COLO668 (cell line): ENCODE data around the gene BCDIN3D.
"Not testable (repeated sequence)": the region's sequence is repeated elsewhere in the genome, so short reads cannot be mapped to it uniquely, and the experiment has no call there.

Experiments used
- DNase-seq: peaks from one replicate; lab custom pipeline; 2025; ENCODE audit not compliant: unreplicated experiment; lab: John Stamatoyannopoulos, UW

The BCDIN3D gene

DNA sequence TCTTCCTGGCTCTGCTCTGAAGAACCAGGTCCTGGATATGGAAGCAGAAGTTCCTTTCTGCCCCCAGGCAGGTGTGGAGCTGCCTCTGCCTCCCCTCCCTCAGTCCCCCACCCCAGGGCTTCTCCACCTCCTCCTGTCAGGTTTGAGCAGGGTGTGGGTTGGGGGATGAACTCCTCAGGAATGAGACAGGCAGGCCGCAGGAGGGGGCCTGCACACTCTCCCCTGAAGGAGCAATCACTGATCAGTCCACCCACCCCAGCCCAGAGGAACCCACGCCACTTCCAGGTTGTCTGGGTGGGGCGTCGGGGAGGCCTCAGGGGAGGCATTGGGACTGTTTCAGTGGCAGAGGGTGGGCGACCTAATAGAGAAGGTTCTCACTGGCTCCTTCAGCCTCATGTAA is 34.2 kb upstream of the BCDIN3D start:
- no peak for DNase-seq

DNA sequence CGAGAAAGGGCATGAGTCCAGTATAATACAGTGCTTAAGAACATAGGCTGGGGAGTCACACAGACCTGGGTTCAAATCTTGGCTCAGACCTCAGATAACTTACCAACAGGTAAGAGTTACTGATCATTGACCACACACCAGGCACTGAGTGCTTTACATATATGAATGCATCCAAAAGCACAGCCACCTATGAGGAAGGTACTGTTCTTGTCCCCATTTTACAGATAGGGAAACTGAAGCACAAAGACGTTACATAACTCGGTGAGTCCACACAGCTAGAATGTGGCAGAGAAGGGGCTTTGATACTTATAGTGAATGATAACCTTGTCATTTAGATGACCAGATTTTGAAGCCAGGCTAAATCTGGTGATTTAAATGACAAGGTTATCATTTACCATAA is 33.2 kb upstream of the BCDIN3D start:
- DNase-seq = no peak

DNA sequence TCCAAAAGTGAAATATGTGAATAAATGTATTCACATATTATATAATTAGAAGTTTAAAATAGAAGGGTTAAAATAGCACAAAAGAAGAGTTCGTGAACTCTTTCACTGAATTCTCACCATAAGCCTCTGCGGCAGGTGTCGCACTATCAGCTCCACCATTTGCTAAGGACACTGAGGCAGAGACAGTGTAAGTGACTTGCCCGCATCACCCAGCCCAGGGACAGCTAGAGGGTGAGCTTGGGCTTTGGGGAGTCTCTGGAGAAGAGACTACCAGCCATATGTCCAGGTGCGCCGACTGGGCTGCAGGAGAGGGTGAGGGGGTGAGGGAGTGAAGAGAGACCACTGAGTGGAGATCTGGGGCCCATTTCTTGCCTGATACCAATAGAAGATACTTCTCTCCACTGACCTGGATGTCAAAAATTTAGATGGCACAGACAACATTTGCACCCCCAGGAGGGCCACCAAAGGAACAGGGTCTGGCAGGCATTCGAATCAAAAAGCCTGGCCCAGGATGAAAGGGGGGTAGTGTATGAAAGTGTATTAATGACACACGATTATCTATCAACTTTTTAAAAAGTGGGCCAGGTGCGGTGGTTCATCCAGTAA is 32.3 kb upstream of the BCDIN3D start:
- no peak for DNase-seq

DNA sequence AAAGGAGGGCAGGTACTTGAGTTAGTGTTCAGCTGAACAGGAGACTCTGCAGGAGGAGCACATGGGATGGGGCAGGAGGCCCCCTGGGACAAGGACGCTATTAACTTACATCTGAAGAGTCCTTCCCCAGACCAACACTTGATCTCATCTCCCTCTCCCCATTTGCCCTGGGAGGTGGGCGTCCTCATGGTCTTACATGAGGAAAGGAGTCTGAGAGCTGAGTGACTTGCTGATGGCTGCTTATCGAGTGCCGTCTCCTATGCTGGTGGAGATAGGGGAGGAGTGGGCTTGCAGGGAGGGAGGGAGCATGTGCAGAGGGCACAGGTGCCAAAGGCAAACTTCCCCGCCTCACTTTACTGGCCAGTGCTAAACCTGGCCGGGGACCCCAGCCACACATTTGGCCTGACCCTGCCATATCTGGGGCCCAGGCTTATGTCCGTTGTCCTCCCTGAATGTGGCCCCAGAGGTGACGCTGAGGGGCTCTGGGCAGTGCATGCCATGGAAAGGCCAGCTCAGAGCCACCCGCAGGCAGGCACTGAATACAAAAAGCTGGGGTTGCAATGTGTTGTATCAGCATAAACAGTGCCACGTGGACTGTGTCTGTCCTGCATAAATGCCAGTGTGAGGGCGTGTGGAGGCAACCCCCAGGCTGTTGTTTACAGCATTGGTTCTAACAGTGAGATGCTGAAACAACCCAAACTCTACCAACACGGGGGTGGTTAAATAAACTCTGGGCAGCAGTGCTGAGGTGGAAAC is 31.4 kb upstream of the BCDIN3D start:
- no peak for DNase-seq

DNA sequence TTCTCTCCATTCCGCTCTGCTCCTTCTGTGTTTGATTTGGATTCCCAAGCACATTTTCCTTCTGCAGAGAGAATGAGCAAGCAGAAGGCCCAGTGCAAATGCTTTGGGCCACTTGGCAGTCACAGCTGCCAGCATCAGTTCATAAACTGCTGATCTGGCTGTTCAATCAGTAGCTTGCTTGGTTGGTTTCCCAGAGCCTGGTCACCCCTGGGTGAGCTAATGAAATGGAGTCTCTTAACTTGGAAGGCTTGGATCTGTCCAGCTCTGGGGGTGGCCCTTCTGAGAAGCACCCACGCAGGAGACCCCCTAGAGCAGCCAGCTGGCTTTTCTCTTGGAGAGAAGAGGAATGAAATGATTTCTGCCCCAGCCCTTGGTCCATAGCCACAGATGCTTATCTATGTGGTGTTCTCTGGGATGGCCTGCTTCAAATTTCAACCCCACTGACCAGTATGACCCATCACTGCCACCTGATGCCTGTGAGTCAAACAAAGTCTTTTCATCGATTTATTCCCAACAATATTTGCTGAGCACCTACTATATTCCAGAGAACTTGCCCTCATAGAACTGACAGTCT is 30.5 kb upstream of the BCDIN3D start:
- no peak for DNase-seq

DNA sequence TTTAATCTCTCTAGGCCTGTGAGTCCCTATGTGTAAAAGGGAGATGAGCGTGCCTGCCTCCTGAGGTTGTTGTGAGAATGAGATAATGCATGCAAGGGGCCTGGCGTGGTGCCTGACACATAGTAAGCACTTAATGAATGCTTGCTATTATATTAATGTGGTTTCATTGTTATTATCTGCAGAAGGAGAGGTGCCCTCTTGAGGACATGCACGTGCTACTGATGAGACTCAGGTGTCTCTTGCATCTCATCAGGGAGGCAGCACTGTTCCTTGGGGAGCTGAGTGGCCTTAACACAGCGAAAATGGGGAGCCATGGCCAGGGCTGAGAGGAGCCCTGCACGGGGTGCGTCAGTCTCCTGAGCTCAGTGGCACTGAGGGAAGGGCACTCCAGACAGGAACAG is 29.9 kb upstream of the BCDIN3D start:
- DNase-seq = no peak

DNA sequence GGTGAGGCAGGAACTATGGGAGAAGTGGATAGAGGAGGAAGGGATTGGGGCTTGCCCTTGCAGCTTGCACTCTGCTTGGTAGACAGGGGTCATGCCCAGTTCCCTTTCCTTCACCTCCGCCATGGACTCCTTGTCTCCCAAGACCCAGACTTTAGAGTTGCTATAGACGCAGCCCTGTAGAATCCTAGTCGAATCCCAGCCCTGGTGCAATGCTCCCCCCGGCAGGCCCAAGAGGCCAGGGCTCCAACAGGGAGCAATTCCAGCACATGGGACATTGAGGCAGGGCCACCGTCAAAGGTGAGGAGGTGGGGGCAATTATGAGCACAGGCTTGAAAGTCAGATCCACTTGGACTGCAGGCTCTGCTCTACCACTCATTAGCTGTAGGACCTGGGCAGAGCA is 29.5 kb upstream of the BCDIN3D start:
- DNase-seq = no peak

DNA sequence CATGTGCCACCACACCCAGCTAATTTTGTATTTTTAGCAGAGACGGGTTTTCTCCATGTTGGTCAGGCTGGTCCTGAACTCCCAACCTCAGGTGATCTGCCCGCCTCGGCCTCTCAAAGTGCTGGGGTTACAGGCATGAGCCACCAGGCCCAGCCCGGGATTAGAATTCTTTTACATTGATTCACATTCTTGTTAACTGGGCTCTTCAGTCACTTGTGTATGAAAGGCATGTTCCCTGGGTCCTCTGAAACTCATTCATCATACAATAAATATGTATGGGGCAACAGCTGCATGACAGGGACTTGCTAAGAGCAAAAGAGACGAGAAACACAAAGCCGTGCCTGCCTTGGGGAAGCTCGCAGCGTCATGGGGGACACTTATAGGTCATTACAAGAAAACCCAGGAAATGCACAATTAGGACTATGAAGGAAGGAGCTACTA is 28.9 kb upstream of the BCDIN3D start:
- DNase-seq = not testable (repeated sequence)

DNA sequence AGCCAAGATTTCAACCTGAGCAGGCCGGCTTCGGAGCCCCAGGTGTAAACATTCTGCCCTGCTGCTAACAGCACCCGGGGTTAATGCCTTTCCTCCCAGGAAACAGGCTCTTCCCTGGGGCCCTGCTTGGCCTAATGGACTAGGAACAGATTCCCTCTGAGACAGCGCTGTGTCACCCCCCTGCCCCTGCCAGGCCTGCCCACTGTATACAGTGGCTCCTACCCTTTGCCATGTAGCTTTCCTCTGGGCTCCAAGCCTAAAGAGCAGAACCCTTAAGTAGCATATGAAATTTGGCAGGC is 28.3 kb upstream of the BCDIN3D start:
- DNase-seq = no peak

DNA sequence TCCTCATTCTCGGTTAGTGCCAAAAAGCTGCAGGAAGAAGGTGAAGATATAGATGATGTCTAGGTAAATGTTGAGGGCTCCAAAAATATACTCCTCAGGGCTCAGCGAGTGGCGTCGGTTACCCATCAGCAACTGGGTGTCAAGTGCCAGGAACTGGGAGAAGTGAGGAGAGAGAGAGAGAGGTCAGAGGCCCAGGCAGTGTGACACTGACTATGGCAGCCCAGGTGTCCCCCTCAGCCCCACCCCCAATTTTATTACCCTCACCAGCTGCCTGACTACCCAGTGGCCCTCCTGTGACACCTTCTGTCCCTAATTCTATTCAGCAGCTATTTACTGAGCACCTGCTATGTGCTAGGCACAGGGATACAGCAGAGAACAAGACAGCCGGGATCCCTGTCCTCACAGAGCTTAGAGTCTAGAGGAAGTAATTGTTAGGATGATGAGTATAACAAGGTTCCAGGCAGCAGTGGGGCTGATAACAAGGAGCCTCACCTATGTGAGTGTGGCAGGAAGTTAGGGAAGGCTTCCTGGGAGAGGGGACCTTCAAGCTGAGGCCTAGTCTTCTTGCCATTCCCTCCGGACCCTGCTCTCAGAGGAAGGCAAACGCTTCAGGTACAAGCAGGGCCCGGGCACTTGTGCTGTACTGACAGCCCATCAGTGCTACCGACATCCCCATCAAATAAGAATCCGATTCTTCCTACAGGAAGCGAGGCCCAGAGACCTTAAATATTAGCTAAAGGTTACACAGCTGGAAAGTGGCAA is 27.8 kb upstream of the BCDIN3D start:
- DNase-seq = no peak

DNA sequence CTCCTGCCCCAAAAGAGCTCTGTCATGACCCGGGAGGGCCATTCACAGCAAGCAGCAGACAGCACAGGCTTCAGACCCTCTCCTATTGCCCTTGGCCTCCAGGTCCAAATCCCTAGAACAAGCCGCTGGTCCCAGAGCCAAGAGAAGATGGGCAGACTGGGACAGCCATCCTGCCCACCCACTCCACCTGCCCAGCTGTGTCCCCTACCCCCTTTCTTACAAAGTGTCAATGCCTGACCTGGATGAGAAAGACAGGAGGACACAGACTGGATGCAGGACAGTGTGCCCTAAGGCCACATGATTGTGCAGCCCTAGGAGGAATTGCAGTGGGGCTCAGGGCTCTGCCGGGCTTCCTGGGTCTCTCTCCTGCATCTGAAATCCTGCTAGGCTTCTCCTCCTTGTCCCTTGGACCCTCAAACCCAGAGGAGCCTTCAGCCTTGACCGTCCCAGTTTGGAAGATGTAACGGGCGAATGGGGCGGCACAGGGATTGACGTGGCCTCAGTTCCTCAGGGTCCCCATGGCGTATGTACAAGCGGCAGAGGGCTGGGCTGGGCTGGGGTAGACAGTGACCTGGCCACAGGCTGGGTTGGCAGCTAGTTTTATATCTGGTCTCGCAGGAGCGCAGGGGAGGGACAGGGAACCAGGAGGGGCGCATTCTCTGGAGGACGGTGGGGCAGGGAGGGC is 27.1 kb upstream of the BCDIN3D start:
- no peak for DNase-seq

DNA sequence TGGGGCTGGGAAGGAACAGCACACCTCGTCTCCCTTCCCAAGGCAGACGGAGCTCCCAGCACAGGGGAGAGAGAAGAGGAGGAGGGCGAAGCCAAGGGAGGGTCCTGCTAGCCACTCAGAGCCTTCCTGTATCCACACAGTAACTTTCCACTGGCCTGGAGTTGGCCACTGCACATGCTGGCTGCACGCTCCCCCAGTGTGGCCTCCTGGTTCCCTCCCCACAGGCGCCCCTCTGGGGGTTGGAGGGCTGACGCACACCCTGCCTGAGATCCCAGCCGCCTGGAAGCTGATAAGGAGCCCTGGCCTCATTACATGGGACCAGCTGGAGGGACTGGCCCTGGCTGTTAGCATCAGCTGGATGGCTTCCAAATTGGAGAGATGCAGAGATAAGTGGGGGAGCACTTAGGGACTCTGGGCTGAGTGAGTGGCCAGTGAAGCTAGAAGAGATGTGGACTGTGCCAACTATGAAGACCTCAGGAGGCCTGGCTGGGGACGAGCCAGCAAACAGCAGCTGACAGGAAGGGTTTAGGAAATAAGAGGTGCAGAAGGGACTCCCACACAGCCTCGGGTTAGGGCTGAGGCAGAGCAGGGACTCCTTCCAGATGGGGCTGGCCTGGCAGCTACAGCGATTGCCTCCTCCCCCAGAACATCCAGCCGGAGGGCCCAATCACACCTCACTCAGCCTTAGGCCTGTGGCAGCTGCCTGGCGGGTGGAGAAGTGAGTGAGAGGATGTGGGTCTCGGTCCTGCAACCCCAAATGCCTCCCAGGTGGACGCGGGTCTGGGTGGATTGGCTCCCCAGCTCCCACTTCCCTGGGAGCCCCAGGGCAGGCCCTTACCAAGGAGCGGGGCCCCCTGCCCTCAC is 26.3 kb upstream of the BCDIN3D start:
- peak; percentile 2 for DNase-seq

DNA sequence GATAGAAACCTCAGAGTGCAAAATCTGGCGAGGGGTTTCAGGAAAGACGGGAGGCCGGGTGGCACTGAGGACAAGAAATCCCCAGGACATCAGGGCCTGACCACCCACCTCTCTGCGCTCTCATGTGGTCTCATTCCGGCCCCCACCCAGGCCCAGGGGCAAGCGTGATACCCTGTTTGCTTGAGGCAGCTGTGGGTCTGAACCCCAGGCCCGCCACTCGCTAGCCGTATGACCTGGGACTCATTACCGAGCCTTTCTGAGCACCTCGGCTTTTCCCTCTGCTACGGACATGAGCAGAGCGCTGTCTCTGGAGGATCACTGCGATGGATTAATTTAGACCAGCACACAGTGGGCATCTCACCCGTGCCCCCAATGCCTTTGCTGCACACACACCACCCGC is 25.5 kb upstream of the BCDIN3D start:
- no peak for DNase-seq

DNA sequence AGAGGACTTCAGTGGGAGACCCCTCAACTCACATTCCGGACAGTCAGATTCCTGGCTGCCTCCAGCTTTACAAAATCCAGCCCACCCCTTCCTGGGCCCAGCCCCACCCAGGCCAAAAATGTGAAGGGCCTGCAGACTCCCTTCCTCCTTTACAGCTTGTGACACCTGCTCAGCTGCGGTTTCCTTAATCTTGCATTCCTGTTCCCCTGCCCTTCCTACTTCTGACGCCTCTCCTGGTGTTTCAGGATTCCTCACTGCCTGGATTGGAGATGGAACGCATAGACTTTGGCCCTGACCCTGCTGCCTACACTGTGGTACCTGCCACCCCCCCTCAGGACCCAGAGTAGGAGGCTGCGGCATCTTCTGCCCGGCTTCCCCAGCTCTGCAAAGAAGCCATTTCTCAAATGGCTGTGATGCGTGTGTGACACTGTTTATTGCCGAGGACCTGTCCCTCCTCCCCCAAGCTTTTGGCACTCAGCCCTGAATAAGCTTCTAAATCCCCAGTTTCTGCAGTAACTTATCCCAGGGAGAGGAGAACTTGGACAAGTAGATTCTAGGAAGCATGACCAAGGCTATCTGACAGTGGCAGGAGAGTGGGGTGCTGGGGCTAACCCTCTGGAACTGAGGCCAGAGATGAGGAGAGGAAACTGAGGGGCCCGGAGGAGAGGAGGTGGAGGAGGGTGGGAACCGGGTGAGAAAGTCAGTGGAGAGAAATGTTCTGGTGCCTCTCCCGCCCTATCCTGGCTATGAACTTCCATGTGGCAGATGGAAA is 24.9 kb upstream of the BCDIN3D start:
- DNase-seq = no peak

DNA sequence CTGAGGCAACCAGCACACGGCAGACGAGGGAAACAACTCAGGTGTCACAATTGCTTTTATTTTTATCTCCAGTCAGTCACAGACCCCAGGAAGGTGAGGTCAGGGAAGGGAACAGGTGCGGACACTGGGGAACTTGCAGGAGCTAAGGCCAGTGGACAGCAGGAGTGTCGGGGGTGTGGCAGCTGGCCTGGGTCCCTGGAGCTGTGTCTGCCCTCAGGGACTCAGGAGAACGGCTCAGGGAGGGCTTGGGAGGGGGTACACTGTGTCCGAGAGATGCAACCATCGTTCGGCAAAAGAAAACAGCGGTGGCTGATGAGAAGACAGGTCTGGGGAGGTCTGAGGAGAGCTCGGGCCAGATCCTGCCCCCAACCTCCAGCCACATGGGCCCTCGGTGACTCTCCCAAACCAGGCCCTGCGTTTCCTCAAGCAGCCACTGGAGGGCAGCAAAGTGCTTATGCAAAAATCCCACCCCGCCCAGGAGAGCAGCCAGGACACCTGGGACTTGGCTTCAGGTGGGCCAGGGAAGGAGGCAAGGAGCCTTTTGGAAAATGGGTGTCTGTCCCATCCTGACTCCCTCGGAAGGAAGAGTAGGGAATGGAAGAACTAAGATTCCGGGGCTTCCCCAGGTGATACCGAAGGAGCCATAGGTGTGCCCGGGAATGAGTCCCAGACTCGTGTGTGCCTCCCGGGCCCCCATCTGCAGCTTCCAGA is 24.1 kb upstream of the BCDIN3D start:
- peak; percentile 38 for DNase-seq

DNA sequence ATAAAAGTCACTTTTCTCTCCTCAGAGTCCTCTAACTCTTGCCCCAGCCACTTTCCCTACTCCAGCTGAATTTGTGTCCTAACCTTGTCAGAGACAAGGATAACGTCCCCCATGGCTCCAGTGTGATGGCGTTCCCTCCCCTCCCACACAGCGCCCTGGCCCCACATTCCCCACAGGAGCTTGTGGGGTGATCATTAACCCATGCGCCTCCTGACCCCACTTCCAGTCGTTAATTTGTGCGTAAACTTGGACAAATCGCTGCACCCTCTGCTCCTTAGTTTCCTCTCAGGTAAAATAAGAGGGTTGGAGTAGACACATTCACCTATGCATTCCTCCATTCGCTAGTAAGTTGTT is 22.9 kb upstream of the BCDIN3D start:
- DNase-seq = no peak

DNA sequence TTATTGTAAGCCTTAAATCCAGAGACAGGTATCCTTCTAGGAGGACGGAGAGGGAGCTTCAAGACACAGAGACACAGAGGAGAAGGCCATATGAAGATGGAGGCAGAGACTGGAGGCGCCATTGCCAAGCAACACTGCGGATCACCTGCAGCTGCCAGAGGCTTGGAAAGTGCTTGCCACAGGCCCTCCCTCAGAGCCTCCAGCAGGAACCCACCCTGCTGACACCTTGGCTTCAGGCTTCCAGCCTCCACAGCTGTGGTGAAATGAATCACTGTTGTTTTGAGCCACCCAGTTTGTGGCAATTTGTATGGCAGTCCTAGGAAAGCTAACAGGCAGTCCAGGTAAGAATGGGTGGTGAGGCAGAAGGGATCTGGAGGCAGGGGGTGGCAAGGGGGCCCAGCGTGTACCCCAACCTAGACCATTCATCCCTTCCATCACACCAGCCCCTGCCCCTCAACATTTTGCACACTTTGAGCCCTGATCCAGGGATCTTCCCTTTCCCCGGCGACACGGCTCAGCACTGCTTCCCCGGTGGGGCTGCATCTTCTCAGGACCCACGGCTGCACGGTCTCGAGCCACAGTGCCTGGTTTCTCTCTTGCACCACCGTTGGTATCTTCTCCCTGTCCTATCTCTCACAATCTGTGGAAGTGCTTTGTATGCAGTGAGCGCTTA is 22.3 kb upstream of the BCDIN3D start:
- no peak for DNase-seq

DNA sequence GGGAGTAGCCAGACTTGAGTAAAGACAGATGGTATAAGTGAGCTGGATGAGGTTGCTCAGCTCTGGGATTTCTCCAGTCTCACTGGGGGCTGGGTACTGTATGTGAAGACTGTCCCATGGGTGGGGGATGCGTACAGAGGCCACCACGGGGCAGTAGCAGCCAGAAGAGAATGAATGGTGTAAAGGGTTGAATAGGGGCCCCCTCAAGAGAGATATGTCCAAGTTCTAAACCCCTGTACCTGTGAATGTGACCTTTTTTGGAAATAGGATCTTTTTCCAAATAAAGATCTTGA is 21.8 kb upstream of the BCDIN3D start:
- DNase-seq = no peak
